Endothelial cell of umbilical vein (primary cell): ENCODE data around the gene HBS1L. TPM values are rescaled to one million over a fixed set of nuclear protein-coding genes. Genes with fewer than 3 reads are reported as not detected.

Experiments
- BruUV-seq: library from RNA; stranded (reverse); fragments of 400-500 nt; replicated peaks from 2 replicates; lab custom pipeline; 2021; lab: Mats Ljungman, UMichigan
- CTCF ChIA-PET: fragments of 300-600, 350-600 bp; sonication (Branson Sonifier 250); formaldehyde crosslinking; loops from one replicate; lab custom pipeline; 2021; ENCODE audit warnings: antibody characterized with exemption, inconsistent platforms; lab: Charles Lee
- POLR2A ChIA-PET: fragments of 300-600, 350-600 bp; sonication (Branson Sonifier 250); formaldehyde crosslinking; loops from one replicate; lab custom pipeline; 2021; ENCODE audit warnings: antibody characterized with exemption, inconsistent platforms; lab: Charles Lee
- DNase-seq: peaks from one replicate; pipeline ENCODE4 v3.0.0-alpha.2; 2011; ENCODE audit warnings: low read depth, low spot score
- FAIRE-seq: peaks from 2 replicates; lab custom pipeline; 2011; peaks lifted over from hg19 to GRCh38; lab: Jason Lieb, UNC
- H2AFZ ChIP-seq: 2 replicates; pipeline ENCODE4 v1.6.0; 2012; ENCODE audit warnings: low read depth, low read length, control low read depth, inconsistent platforms
- H3K27ac ChIP-seq: 2 replicates; pipeline ENCODE4 v1.5.1; 2011; ENCODE audit warnings: low read depth, mild to moderate bottlenecking, control low read depth, low read length, moderate library complexity; ENCODE audit not compliant: insufficient read depth
- H3K27me3 ChIP-seq, 2 experiments: 2 replicates each; pipeline versions ENCODE4 v1.6.0 to v1.6.1; 2011; ENCODE audit warnings: low read length in 2 of 2, mixed read lengths in 1 of 2; ENCODE audit not compliant: control insufficient read depth in 2 of 2, insufficient read depth in 2 of 2
- H3K36me3 ChIP-seq, 2 experiments: 2 replicates in 1 of 2; 3 replicates in 1 of 2; pipeline ENCODE4 v1.5.1; 2011; ENCODE audit warnings: low read length in 2 of 2, mild to moderate bottlenecking in 1 of 2, moderate library complexity in 1 of 2; ENCODE audit not compliant: control insufficient read depth in 2 of 2, insufficient read depth in 2 of 2; ENCODE audit errors: extremely low read depth in 1 of 2
- H3K4me1 ChIP-seq: 3 replicates; pipeline ENCODE4 v1.5.1; 2011; ENCODE audit warnings: mild to moderate bottlenecking, low read length; ENCODE audit not compliant: control insufficient read depth, insufficient read depth; ENCODE audit errors: extremely low read depth
- H3K4me2 ChIP-seq: 2 replicates; pipeline ENCODE4 v1.6.1; 2011; ENCODE audit warnings: low read length, control low read depth, mixed read lengths; ENCODE audit not compliant: insufficient read depth
- H3K4me3 ChIP-seq, 3 experiments: fragments of 200-600 bp in 1 of 3; sonication (generic), shearing (Covaris generic) in 1 of 3; replicated peaks in 1 of 3; 2 replicates each; pipeline ENCODE4 v1.5.1; 2011 to 2016; ENCODE audit warnings: control low read depth in 3 of 3, low read length in 3 of 3, mild to moderate bottlenecking in 2 of 3, inconsistent platforms in 1 of 3, low read depth in 1 of 3, moderate library complexity in 1 of 3; ENCODE audit not compliant: insufficient read depth in 1 of 3
- H3K79me2 ChIP-seq: 2 replicates; pipeline ENCODE4 v1.6.0; 2012; ENCODE audit warnings: low read length, inconsistent platforms; ENCODE audit not compliant: control insufficient read depth, insufficient read depth
- H3K9ac ChIP-seq: replicated peaks from 2 replicates; pipeline ENCODE3; 2011; ENCODE audit warnings: low read length, control low read depth; ENCODE audit not compliant: insufficient read depth; ENCODE audit errors: extremely low read depth
- H3K9me1 ChIP-seq: replicated peaks from 3 replicates; pipeline ENCODE4 v1.6.0; 2011; ENCODE audit warnings: mild to moderate bottlenecking, low read length; ENCODE audit not compliant: control insufficient read depth, insufficient read depth; ENCODE audit errors: extremely low read depth
- H3K9me3 ChIP-seq: replicated peaks from 2 replicates; pipeline ENCODE4 v1.5.1; 2012; ENCODE audit warnings: low read length, inconsistent platforms; ENCODE audit not compliant: control insufficient read depth, insufficient read depth
- H4K20me1 ChIP-seq: replicated peaks from 2 replicates; pipeline ENCODE3; 2011; ENCODE audit warnings: mild to moderate bottlenecking, low read length; ENCODE audit not compliant: control insufficient read depth, insufficient read depth; ENCODE audit errors: extremely low read depth
- EZH2 ChIP-seq: IDR thresholded peaks from 2 replicates; pipeline ENCODE4 v1.6.1; 2012; ENCODE audit warnings: borderline replicate concordance, low read depth, mild to moderate bottlenecking, moderate library complexity, low read length, inconsistent platforms; ENCODE audit not compliant: severe bottlenecking
- FOS ChIP-seq: IDR thresholded peaks from 2 replicates; pipeline ENCODE4 v1.6.1; 2011; ENCODE audit warnings: mild to moderate bottlenecking, low read length, moderate library complexity, borderline replicate concordance; ENCODE audit not compliant: insufficient read depth
- GATA2 ChIP-seq: IDR thresholded peaks from 2 replicates; pipeline ENCODE4 v1.7.0; 2011; ENCODE audit warnings: low read depth, mild to moderate bottlenecking, moderate library complexity, mixed read lengths, low read length; ENCODE audit not compliant: insufficient read length, insufficient read depth
- MAX ChIP-seq: IDR thresholded peaks from 2 replicates; pipeline ENCODE4 v1.6.1; 2011; ENCODE audit not compliant: insufficient read depth, insufficient read length
- MYC ChIP-seq: IDR thresholded peaks from one replicate; pipeline ENCODE4 v1.6.1; 2011; ENCODE audit warnings: mild to moderate bottlenecking, low read depth, low read length
- POLR2A ChIP-seq: IDR thresholded peaks from 2 replicates; pipeline ENCODE4 v1.6.1; 2012; ENCODE audit warnings: low read depth, mild to moderate bottlenecking, control low read depth, low read length
- POLR2AphosphoS5 ChIP-seq: IDR thresholded peaks from 2 replicates; pipeline ENCODE4 v1.6.1; 2012; ENCODE audit warnings: low read depth, mild to moderate bottlenecking, control low read depth, low read length, moderate library complexity; ENCODE audit not compliant: insufficient read depth
- dilution Hi-C: fragments of 300-500 bp; cut with MboI; formaldehyde crosslinking; loops from one replicate; pipeline ENCODE4 v1.15.0; 2019; ENCODE audit warnings: low sequenced_read_pairs; ENCODE audit not compliant: extremely low pct_ligation_motif_present
- intact Hi-C: fragments of 100-400 bp; cut with micrococcal nuclease; formaldehyde crosslinking; loops from one replicate; pipeline ENCODE4 v1.10.0; 2022
- polyA plus RNA-seq, 4 experiments: library from polyadenylated mRNA; depleted of rRNA in 3 of 4; stranded (reverse) in 3 of 4; unstranded in 1 of 4; fragments of >200 nt; gene quantifications; 2 replicates each; pipeline versions ENCODE4 v1.2.1 to v1.2.3, GENCODE V29; 2011 to 2012; ENCODE audit warnings: missing spikeins in 1 of 4
- total RNA-seq: library from RNA; stranded (reverse); gene quantifications from 2 replicates; pipeline ENCODE4 v1.2.3, GENCODE V29; 2021
- TF ChIP-seq, protein P1 (sequence below), 2 donors: IDR thresholded peaks; 1 replicate in 1 of 2; 2 replicates in 1 of 2; pipeline ENCODE4 v1.5.1; 2011; ENCODE audit warnings: low read length in 2 of 2, mild to moderate bottlenecking in 2 of 2, moderate library complexity in 2 of 2, control low read depth in 1 of 2, inconsistent platforms in 1 of 2, low read depth in 1 of 2; ENCODE audit not compliant: insufficient read depth in 1 of 2; ENCODE audit errors: extremely low read depth in 1 of 2

The HBS1L gene
- total and polyA plus RNA-seq, 2 donors (not counting 3 experiments of a cell fraction or from before 2014, with no cell fraction given): 23.7 to 74.6 TPM

DNA sequence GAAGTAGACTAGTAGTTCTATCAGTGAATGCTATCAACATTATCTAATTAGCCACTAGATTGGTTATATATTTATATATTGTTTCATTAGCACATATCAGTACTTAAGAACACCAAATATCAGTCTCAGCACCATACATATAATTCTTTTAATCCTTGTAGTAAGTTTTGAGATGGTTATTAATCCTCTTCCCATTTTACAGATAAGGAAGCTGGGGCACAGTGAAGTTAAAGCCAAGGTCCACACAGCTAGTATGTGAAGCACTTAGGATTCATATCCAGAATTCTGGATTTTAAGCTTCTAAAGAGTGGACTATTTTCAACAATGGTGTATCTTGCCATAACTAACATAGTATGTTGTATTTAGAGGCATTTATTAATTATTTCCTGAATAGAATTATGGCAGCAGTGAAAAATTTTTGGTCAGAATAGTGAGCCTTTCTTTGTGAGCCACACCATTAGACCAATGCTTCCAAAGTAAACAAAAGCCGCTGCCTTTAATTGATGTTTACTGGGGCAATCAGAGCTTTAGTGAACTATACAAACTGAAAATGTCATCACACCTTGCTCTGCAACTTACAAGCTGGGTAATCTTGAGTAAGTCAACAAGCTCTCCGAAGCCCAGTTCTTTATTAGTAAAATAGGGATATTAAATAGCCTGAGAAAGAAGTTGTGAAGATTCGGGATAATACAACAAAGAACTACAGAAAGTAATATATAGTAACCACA, 41.9 kb upstream of the HBS1L start:
- Histone ChIP-seq H3K27me3 (peaks cover 7 to 23% of the 10 kb centered on the region in 2 experiments), H2AFZ (no peak overlapping the region), H3K4me2 (no peak overlapping the region), H3K27ac (no peak overlapping the region), H3K9me3 (no peaks in the 10 kb centered on the region), H3K4me1 (no peaks in the 10 kb centered on the region), H3K9ac (no peak overlapping the region), H3K4me3 (no peak overlapping the region), H3K79me2 (no peaks in the 10 kb centered on the region), H3K36me3 (no peaks in the 10 kb centered on the region), H3K9me1 (no peaks in the 10 kb centered on the region), H4K20me1 (no peaks in the 10 kb centered on the region)
- no peak for FAIRE-seq
- ChIA-PET CTCF (interaction anchor here (2.4 kb wide), 1 partner anchor 11 kb away, joined by 8 read pairs; no protein-coding TSS in a partner anchor), POLR2A (no interaction called here)
- TF ChIP-seq MYC (no peak), EZH2 (no peak), POLR2A (no peak), FOS (no peak), MAX (no peak), POLR2AphosphoS5 (no peak), GATA2 (no peak)
- TF ChIP-seq, protein P1, sequence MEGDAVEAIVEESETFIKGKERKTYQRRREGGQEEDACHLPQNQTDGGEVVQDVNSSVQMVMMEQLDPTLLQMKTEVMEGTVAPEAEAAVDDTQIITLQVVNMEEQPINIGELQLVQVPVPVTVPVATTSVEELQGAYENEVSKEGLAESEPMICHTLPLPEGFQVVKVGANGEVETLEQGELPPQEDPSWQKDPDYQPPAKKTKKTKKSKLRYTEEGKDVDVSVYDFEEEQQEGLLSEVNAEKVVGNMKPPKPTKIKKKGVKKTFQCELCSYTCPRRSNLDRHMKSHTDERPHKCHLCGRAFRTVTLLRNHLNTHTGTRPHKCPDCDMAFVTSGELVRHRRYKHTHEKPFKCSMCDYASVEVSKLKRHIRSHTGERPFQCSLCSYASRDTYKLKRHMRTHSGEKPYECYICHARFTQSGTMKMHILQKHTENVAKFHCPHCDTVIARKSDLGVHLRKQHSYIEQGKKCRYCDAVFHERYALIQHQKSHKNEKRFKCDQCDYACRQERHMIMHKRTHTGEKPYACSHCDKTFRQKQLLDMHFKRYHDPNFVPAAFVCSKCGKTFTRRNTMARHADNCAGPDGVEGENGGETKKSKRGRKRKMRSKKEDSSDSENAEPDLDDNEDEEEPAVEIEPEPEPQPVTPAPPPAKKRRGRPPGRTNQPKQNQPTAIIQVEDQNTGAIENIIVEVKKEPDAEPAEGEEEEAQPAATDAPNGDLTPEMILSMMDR (IDR thresholded peaks at IDR 0.05; ENCODE audit: extremely low read depth in 1 of 2, insufficient read depth in 1 of 2, low read depth in 1 of 2, low read length in 2 of 2): no peak
- intact Hi-C loops (no loop called here), dilution Hi-C loops (no loop called here)
- no TSS peak for BruUV-seq
- DNase-seq: no peak
